Jurkat, Clone E6-1 (cell line): ENCODE data around the gene VWA5A.
A peak's percentile ranks its signal among the peaks of the same experiment; 100 is the strongest.

Source experiments
- DNase-seq: peaks from one replicate; pipeline ENCODE4 v3.0.0-alpha.2; 2011; ENCODE audit warnings: low read depth, low spot score
- H3K4me3 ChIP-seq: 2 replicates; pipeline ENCODE4 v1.5.1; 2011; ENCODE audit warnings: mild to moderate bottlenecking, low read length, control low read depth, moderate library complexity

The VWA5A gene

GRCh38 chr11:124195189-124195734 is 80.0 kb downstream of the VWA5A start:
- H3K4me3 ChIP-seq: no peak overlapping the region
- DNase-seq: peak; percentile 36
